Sigmoid colon (tissue), 7 donors: ENCODE data around the gene SMAD3. TPM values are rescaled to one million over a fixed set of nuclear protein-coding genes. Genes with fewer than 3 reads are reported as not detected.

Source experiments
- DNase-seq: peaks from one replicate; pipeline ENCODE4 v3.0.0-alpha.2; 2019
- H3K27ac ChIP-seq, 4 donors: fragments of 200-600 bp; sonication (generic); one replicate each; pipeline ENCODE4 v1.5.1; 2016 to 2019; ENCODE audit warnings: mild to moderate bottlenecking in 1 of 4
- H3K27me3 ChIP-seq, 3 donors: fragments of 200-600 bp; sonication (generic); one replicate each; pipeline ENCODE4 v1.5.1; 2019; ENCODE audit warnings: mild to moderate bottlenecking in 1 of 3
- H3K36me3 ChIP-seq, 4 donors: fragments of 200-600 bp; sonication (generic); one replicate each; pipeline ENCODE4 v1.5.1; 2016 to 2019
- H3K4me1 ChIP-seq, 4 donors: fragments of 200-600 bp; sonication (generic); one replicate each; pipeline ENCODE4 v1.5.1; 2017 to 2019
- H3K4me3 ChIP-seq, 4 donors: fragments of 200-600 bp; sonication (generic); one replicate each; pipeline ENCODE4 v1.5.1; 2017 to 2019; ENCODE audit warnings: mild to moderate bottlenecking in 2 of 4, moderate library complexity in 1 of 4
- H3K9me3 ChIP-seq, 4 donors: fragments of 200-600 bp in 3 of 4; sonication (generic) in 3 of 4; one replicate each; pipeline versions ENCODE4 v1.5.1 to v1.6.1; 2013 to 2019
- CTCF ChIP-seq, 4 experiments: fragments of 450-650 bp in 3 of 4; fragments of 200-600 bp in 1 of 4; IDR thresholded peaks; one replicate each; pipeline ENCODE4 v1.5.1; 2016 to 2019; ENCODE audit warnings: antibody characterized with exemption in 4 of 4, mild to moderate bottlenecking in 3 of 4, moderate library complexity in 2 of 4
- EP300 ChIP-seq, 4 donors: sonication (generic); formaldehyde crosslinking; IDR thresholded peaks; one replicate each; pipeline ENCODE4 v1.6.1; 2017; ENCODE audit warnings: antibody characterized with exemption in 4 of 4
- POLR2A ChIP-seq, 2 donors: fragments of 450-650 bp; IDR thresholded peaks; one replicate each; pipeline ENCODE4 v1.6.1; 2016; ENCODE audit warnings: antibody characterized with exemption in 2 of 2, mild to moderate bottlenecking in 2 of 2, moderate library complexity in 2 of 2
- POLR2AphosphoS5 ChIP-seq, 4 donors: sonication (generic); formaldehyde crosslinking; IDR thresholded peaks; one replicate each; pipeline ENCODE4 v1.6.1; 2017; ENCODE audit warnings: antibody characterized with exemption in 4 of 4
- WGBS, 2 donors: extraction: QIAGEN DNeasy Blood & Tissue Kit; methylation state at CpG; one replicate each; pipeline ENCODE4 v1.1.7; 2013; 5-methylcytosine and 5-hydroxymethylcytosine counted together
- intact Hi-C: fragments of 100-400 bp; cut with DNase I; formaldehyde crosslinking; loops from one replicate; pipeline ENCODE4 v1.15.1; 2023
- polyA plus RNA-seq, 3 donors: library from polyadenylated mRNA; stranded (reverse); fragments of 200-250 nt; gene quantifications; one replicate each; pipeline ENCODE4 v1.2.3, GENCODE V29; 2013
- total RNA-seq, 4 donors: library from RNA; depleted of rRNA; stranded (reverse); fragments of >200 nt; gene quantifications; one replicate each; pipeline ENCODE4 v1.1.0, GENCODE V29; 2016
- donor health status: healthy with polysubstance abuse.
- donor health status: Bipolar disorder and iron deficiency.
- donor health status: healthy.

The SMAD3 gene
- total and polyA plus RNA-seq, 7 donors = 12.5 to 28.2 (median 18.4) TPM

GRCh38 chr15:67181221-67181639 lies 115.8 kb downstream of the SMAD3 start:
- WGBS, 2 donors = 96 to 97% methylated on average over 15 of the region's 15 CpGs

GRCh38 chr15:67183443-67184169 lies 118.2 kb downstream of the SMAD3 start:
- peak; percentile 78 for DNase-seq
- H3K4me1 ChIP-seq = peaks cover 0 to 66% (median 49%) of the 10 kb centered on the region in 4 donors
- intact Hi-C loops = no loop called here

More at GRCh38 chr15:67181221-67181639, 115.8 kb downstream of the SMAD3 start:
- intact Hi-C loops = no loop called here
- Histone ChIP-seq H3K27me3 (no peaks in the 10 kb centered on the region), H3K4me3 (no peak overlapping the region), H3K4me1 (peaks cover 0 to 66% (median 48%) of the 10 kb centered on the region in 4 donors), H3K27ac (no peak overlapping the region), H3K36me3 (peaks cover 0 to 13% (median 3%) of the 10 kb centered on the region in 4 donors), H3K9me3 (no peaks in the 10 kb centered on the region)
- no peak for DNase-seq
- TF ChIP-seq CTCF (IDR thresholded peaks at IDR 0.05) = no peak
- no peak for TF ChIP-seq POLR2A (IDR thresholded peaks at IDR 0.05)
- no peak for TF ChIP-seq POLR2AphosphoS5 (IDR thresholded peaks at IDR 0.05)
- TF ChIP-seq EP300 (IDR thresholded peaks at IDR 0.05) = no peak

GRCh38 chr15:67184208-67184925 lies 119.0 kb downstream of the SMAD3 start:
- Histone ChIP-seq H3K27me3 (no peaks in the 10 kb centered on the region), H3K4me3 (no peak overlapping the region), H3K36me3 (peaks cover 0 to 13% (median 3%) of the 10 kb centered on the region in 4 donors), H3K9me3 (no peaks in the 10 kb centered on the region), H3K27ac (peak overlapping the region in 3 of 4 donors; percentile 74 to 87 (median 85)), H3K4me1 (peaks cover 0 to 66% (median 50%) of the 10 kb centered on the region in 4 donors)
- DNase-seq = no peak
- intact Hi-C loops = no loop called here
- TF ChIP-seq CTCF (IDR thresholded peaks at IDR 0.05) (no peak), EP300 (IDR thresholded peaks at IDR 0.05) (no peak), POLR2A (IDR thresholded peaks at IDR 0.05) (no peak), POLR2AphosphoS5 (IDR thresholded peaks at IDR 0.05) (no peak)
- WGBS, 2 donors = 89 to 91% methylated on average over 18 of the region's 18 CpGs

More at GRCh38 chr15:67183443-67184169, 118.2 kb downstream of the SMAD3 start:
- Histone ChIP-seq H3K27me3 (no peaks in the 10 kb centered on the region), H3K36me3 (peaks cover 0 to 13% (median 3%) of the 10 kb centered on the region in 4 donors), H3K4me3 (no peak overlapping the region), H3K27ac (peak overlapping the region in 2 of 4 donors; percentile 85 to 87), H3K9me3 (no peaks in the 10 kb centered on the region)
- no peak for TF ChIP-seq EP300 (IDR thresholded peaks at IDR 0.05)
- TF ChIP-seq POLR2A (IDR thresholded peaks at IDR 0.05) = no peak
- TF ChIP-seq POLR2AphosphoS5 (IDR thresholded peaks at IDR 0.05) = peak in 1 of 4 donors; percentile 15
- WGBS, 2 donors = 84 to 90% methylated on average over 7 of the region's 7 CpGs

GRCh38 chr15:67185051-67185450 lies 119.6 kb downstream of the SMAD3 start:
- no peak for TF ChIP-seq EP300 (IDR thresholded peaks at IDR 0.05)
- TF ChIP-seq CTCF (IDR thresholded peaks at IDR 0.05) = no peak
- TF ChIP-seq POLR2AphosphoS5 (IDR thresholded peaks at IDR 0.05) = no peak
- TF ChIP-seq POLR2A (IDR thresholded peaks at IDR 0.05) = no peak
- H3K36me3 ChIP-seq = peaks cover 0 to 16% (median 3%) of the 10 kb centered on the region in 4 donors
- intact Hi-C loops = loop anchor here (5.0 kb wide), 1 partner anchor 118 kb away; the partner anchor contains the start of gene SMAD3
- DNase-seq = no peak
- H3K27ac ChIP-seq = peak overlapping the region; percentile 74 to 87 (median 80)
- H3K4me3 ChIP-seq = no peak overlapping the region
- peaks cover 0 to 67% (median 55%) of the 10 kb centered on the region in 4 donors for H3K4me1 ChIP-seq
- H3K9me3 ChIP-seq = no peaks in the 10 kb centered on the region
- 86 to 87% methylated on average over 6 of the region's 6 CpGs for whole genome bisulfite sequencing, 2 donors
- H3K27me3 ChIP-seq = no peaks in the 10 kb centered on the region
